DOHH2 (cell line): Measurements from ENCODE around the gene BICRA.

Experiments used
- EZH2phosphoT487 ChIP-seq: fragments of 200-600 bp; sonication (generic); IDR thresholded peaks from 2 replicates; pipeline ENCODE4 v1.6.1; 2017; ENCODE audit warnings: borderline replicate concordance, mild to moderate bottlenecking, antibody characterized with exemption, low read length, moderate library complexity, mixed read lengths
- TF ChIP-seq, protein P1 (sequence below): fragments of 200-600 bp; sonication (generic); IDR thresholded peaks from one replicate; pipeline ENCODE4 v1.5.1; 2014; ENCODE audit warnings: antibody characterized with exemption, mild to moderate bottlenecking, low read depth, low read length; ENCODE audit not compliant: poor library complexity, severe bottlenecking

GRCh38 chr19:47608074-47608918 lies 638 bp upstream of the BICRA start:
- no peak for TF ChIP-seq EZH2phosphoT487
- TF ChIP-seq, protein P1, sequence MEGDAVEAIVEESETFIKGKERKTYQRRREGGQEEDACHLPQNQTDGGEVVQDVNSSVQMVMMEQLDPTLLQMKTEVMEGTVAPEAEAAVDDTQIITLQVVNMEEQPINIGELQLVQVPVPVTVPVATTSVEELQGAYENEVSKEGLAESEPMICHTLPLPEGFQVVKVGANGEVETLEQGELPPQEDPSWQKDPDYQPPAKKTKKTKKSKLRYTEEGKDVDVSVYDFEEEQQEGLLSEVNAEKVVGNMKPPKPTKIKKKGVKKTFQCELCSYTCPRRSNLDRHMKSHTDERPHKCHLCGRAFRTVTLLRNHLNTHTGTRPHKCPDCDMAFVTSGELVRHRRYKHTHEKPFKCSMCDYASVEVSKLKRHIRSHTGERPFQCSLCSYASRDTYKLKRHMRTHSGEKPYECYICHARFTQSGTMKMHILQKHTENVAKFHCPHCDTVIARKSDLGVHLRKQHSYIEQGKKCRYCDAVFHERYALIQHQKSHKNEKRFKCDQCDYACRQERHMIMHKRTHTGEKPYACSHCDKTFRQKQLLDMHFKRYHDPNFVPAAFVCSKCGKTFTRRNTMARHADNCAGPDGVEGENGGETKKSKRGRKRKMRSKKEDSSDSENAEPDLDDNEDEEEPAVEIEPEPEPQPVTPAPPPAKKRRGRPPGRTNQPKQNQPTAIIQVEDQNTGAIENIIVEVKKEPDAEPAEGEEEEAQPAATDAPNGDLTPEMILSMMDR: peak; percentile 23
